Effector memory CD8-positive, alpha-beta T cell (primary cell): ENCODE measurements around the gene LNPEP.
A peak's percentile ranks its signal among the peaks of the same experiment; 100 is the strongest.

ENCODE experiments used
- ATAC-seq: fragments of 150-1000 bp; cut with Tn5 transposase; replicated peaks from 2 replicates; pipeline ENCODE4 v1.10.0; 2021; ENCODE audit warnings: mild to moderate bottlenecking, moderate library complexity
- DNase-seq, 3 experiments: peaks; one replicate each; pipeline ENCODE4 v3.0.0; 2021
- H3K27ac Mint-ChIP-seq, 2 donors: one replicate each; pipeline ENCODE4 v1.8.0; 2022; ENCODE audit warnings: mild to moderate bottlenecking in 2 of 2, mixed read lengths in 2 of 2, moderate library complexity in 2 of 2
- H3K27me3 Mint-ChIP-seq, 2 donors: one replicate each; pipeline ENCODE4 v1.8.0; 2022; ENCODE audit warnings: mixed read lengths in 2 of 2
- H3K36me3 Mint-ChIP-seq: one replicate; pipeline ENCODE4 v1.8.0; 2022; ENCODE audit warnings: mild to moderate bottlenecking, moderate library complexity, mixed read lengths; ENCODE audit not compliant: insufficient read depth
- H3K4me1 Mint-ChIP-seq, 2 donors: one replicate each; pipeline ENCODE4 v1.8.0; 2022; ENCODE audit warnings: low read depth in 2 of 2, mixed read lengths in 2 of 2
- H3K4me3 Mint-ChIP-seq, 2 donors: one replicate each; pipeline ENCODE4 v1.8.0; 2022; ENCODE audit warnings: mild to moderate bottlenecking in 2 of 2, mixed read lengths in 2 of 2, moderate library complexity in 2 of 2
- H3K9me3 Mint-ChIP-seq, 2 donors: one replicate each; pipeline ENCODE4 v1.8.0; 2022; ENCODE audit warnings: mixed read lengths in 2 of 2

LNPEP gene

GRCh38 chr5:96952974-96953730, 17.3 kb downstream of the LNPEP start:
- H3K4me1 Mint-ChIP-seq: peaks cover 50 to 74% of the 10 kb centered on the region in 2 donors
- no peak for ATAC-seq
- no peaks in the 10 kb centered on the region for H3K9me3 Mint-ChIP-seq

GRCh38 chr5:96957254-96958049, 21.6 kb downstream of the LNPEP start:
- H3K4me1 Mint-ChIP-seq: peaks cover 47 to 69% of the 10 kb centered on the region in 2 donors
- no peaks in the 10 kb centered on the region for H3K36me3 Mint-ChIP-seq
- DNase-seq (peak in 1 of 3 experiments; percentile 10), ATAC-seq (peak; percentile 55)
- no peaks in the 10 kb centered on the region for H3K27me3 Mint-ChIP-seq
- H3K4me3 Mint-ChIP-seq: peak overlapping the region; percentile 58 to 68
- H3K9me3 Mint-ChIP-seq: no peaks in the 10 kb centered on the region
- H3K27ac Mint-ChIP-seq: peak overlapping the region; percentile 94 to 97

More at GRCh38 chr5:96952974-96953730, 17.3 kb downstream of the LNPEP start:
- H3K4me3 Mint-ChIP-seq: no peak overlapping the region
- H3K27me3 Mint-ChIP-seq: no peaks in the 10 kb centered on the region
- no peak for DNase-seq
- peak overlapping the region; percentile 17 to 83 for H3K27ac Mint-ChIP-seq
- no peaks in the 10 kb centered on the region for H3K36me3 Mint-ChIP-seq

- Mint-ChIP-seq H3K36me3 (no peaks in the 10 kb centered on the region), H3K9me3 (no peaks in the 10 kb centered on the region), H3K27me3 (no peaks in the 10 kb centered on the region), H3K4me1 (peaks cover 46 to 71% of the 10 kb centered on the region in 2 donors), H3K27ac (peak overlapping the region; percentile 94 to 97), H3K4me3 (peak overlapping the region; percentile 58 to 68)
- ATAC-seq: no peak
- no peak for DNase-seq
These were observed 23.1 kb downstream of the LNPEP start for GRCh38 chr5:96958977-96959376.

GRCh38 chr5:96961053-96961452, 25.2 kb downstream of the LNPEP start:
- H3K27ac Mint-ChIP-seq: peak overlapping the region; percentile 65 to 78

GRCh38 chr5:96962540-96962991, 26.7 kb downstream of the LNPEP start:
- Mint-ChIP-seq H3K4me3 (peak overlapping the region; percentile 59 to 70), H3K27ac (peak overlapping the region; percentile 77 to 78), H3K9me3 (no peaks in the 10 kb centered on the region), H3K27me3 (no peaks in the 10 kb centered on the region), H3K36me3 (no peaks in the 10 kb centered on the region), H3K4me1 (peaks cover 39 to 69% of the 10 kb centered on the region in 2 donors)
- no peak for DNase-seq
- peak; percentile 24 for ATAC-seq

More at GRCh38 chr5:96961053-96961452, 25.2 kb downstream of the LNPEP start:
- DNase-seq: no peak
- H3K9me3 Mint-ChIP-seq: no peaks in the 10 kb centered on the region
- no peaks in the 10 kb centered on the region for H3K36me3 Mint-ChIP-seq
- peaks cover 48 to 76% of the 10 kb centered on the region in 2 donors for H3K4me1 Mint-ChIP-seq
- peak overlapping the region; percentile 25 to 70 for H3K4me3 Mint-ChIP-seq
- ATAC-seq: peak; percentile 76
- H3K27me3 Mint-ChIP-seq: no peaks in the 10 kb centered on the region

- peaks cover 35 to 69% of the 10 kb centered on the region in 2 donors for H3K4me1 Mint-ChIP-seq
These were observed 27.4 kb downstream of the LNPEP start for GRCh38 chr5:96963267-96963666.

GRCh38 chr5:96966801-96967200, 30.9 kb downstream of the LNPEP start:
- DNase-seq (no peak), ATAC-seq (no peak)
- no peaks in the 10 kb centered on the region for H3K9me3 Mint-ChIP-seq
- no peak overlapping the region for H3K4me3 Mint-ChIP-seq
- H3K27ac Mint-ChIP-seq: peak overlapping the region in 1 of 2 donors; percentile 35
- H3K4me1 Mint-ChIP-seq: peaks cover 49 to 80% of the 10 kb centered on the region in 2 donors
- no peaks in the 10 kb centered on the region for H3K27me3 Mint-ChIP-seq
- no peaks in the 10 kb centered on the region for H3K36me3 Mint-ChIP-seq

More at GRCh38 chr5:96963267-96963666, 27.4 kb downstream of the LNPEP start:
- H3K27me3 Mint-ChIP-seq: no peaks in the 10 kb centered on the region
- H3K9me3 Mint-ChIP-seq: no peaks in the 10 kb centered on the region
- no peaks in the 10 kb centered on the region for H3K36me3 Mint-ChIP-seq
- no peak for DNase-seq
- ATAC-seq: peak; percentile 55
- H3K4me3 Mint-ChIP-seq: peak overlapping the region; percentile 59 to 70
- H3K27ac Mint-ChIP-seq: peak overlapping the region; percentile 77 to 78

GRCh38 chr5:96967400-96967799, 31.5 kb downstream of the LNPEP start:
- DNase-seq: no peak
- Mint-ChIP-seq H3K4me1 (peaks cover 52 to 80% of the 10 kb centered on the region in 2 donors), H3K36me3 (no peaks in the 10 kb centered on the region), H3K27ac (peak overlapping the region in 1 of 2 donors; percentile 85), H3K27me3 (no peaks in the 10 kb centered on the region), H3K9me3 (no peaks in the 10 kb centered on the region), H3K4me3 (no peak overlapping the region)
- no peak for ATAC-seq

GRCh38 chr5:96968074-96968473, 32.2 kb downstream of the LNPEP start:
- Mint-ChIP-seq H3K27me3 (no peaks in the 10 kb centered on the region), H3K36me3 (no peaks in the 10 kb centered on the region), H3K4me3 (no peak overlapping the region), H3K27ac (peak overlapping the region in 1 of 2 donors; percentile 85), H3K9me3 (no peaks in the 10 kb centered on the region), H3K4me1 (peaks cover 53 to 80% of the 10 kb centered on the region in 2 donors)
- ATAC-seq (no peak), DNase-seq (no peak)

GRCh38 chr5:96968614-96969013, 32.7 kb downstream of the LNPEP start:
- no peak for ATAC-seq
- no peaks in the 10 kb centered on the region for H3K9me3 Mint-ChIP-seq
- H3K4me3 Mint-ChIP-seq: no peak overlapping the region
- H3K4me1 Mint-ChIP-seq: peaks cover 50 to 77% of the 10 kb centered on the region in 2 donors
- no peaks in the 10 kb centered on the region for H3K36me3 Mint-ChIP-seq
- no peak for DNase-seq
- no peaks in the 10 kb centered on the region for H3K27me3 Mint-ChIP-seq
- H3K27ac Mint-ChIP-seq: peak overlapping the region in 1 of 2 donors; percentile 85

- ATAC-seq (no peak), DNase-seq (no peak)
- H3K4me1 Mint-ChIP-seq: peaks cover 53 to 78% of the 10 kb centered on the region in 2 donors
- no peak overlapping the region for H3K27ac Mint-ChIP-seq
- H3K27me3 Mint-ChIP-seq: no peaks in the 10 kb centered on the region
- H3K4me3 Mint-ChIP-seq: no peak overlapping the region
- H3K36me3 Mint-ChIP-seq: no peaks in the 10 kb centered on the region
- no peaks in the 10 kb centered on the region for H3K9me3 Mint-ChIP-seq
These were observed 33.5 kb downstream of the LNPEP start for GRCh38 chr5:96969366-96969765.

- Mint-ChIP-seq H3K9me3 (no peaks in the 10 kb centered on the region), H3K27me3 (no peaks in the 10 kb centered on the region), H3K27ac (peak overlapping the region; percentile 80 to 91), H3K4me1 (peaks cover 60 to 82% of the 10 kb centered on the region in 2 donors), H3K36me3 (peaks cover 5% of the 10 kb centered on the region), H3K4me3 (peak overlapping the region; percentile 53 to 63)
- no peak for DNase-seq
- ATAC-seq: peak; percentile 36
These were observed 36.9 kb downstream of the LNPEP start for GRCh38 chr5:96972599-96973334.
